MCF 10A (cell line): Measurements from ENCODE around the gene F11R. TPM values are rescaled to one million over a fixed set of nuclear protein-coding genes. Genes with fewer than 3 reads are reported as not detected.

Experiments used
- BruUV-seq: library from RNA; stranded (reverse); fragments of 400-500 nt; replicated peaks from 2 replicates; lab custom pipeline; 2021; lab: Mats Ljungman, UMichigan
- CTCF ChIA-PET: fragments of 300-600 bp; sonication (Branson Sonifier 250); formaldehyde crosslinking; extraction: SDS; loops from one replicate; lab custom pipeline; 2021; ENCODE audit warnings: antibody characterized with exemption, inconsistent platforms; lab: Yijun Ruan, JAX
- POLR2A ChIA-PET: fragments of 300-600, 350-650 bp; sonication (Branson Sonifier 250); formaldehyde crosslinking; extraction: SDS; loops from one replicate; lab custom pipeline; 2020; ENCODE audit warnings: antibody characterized with exemption, inconsistent platforms; lab: Yijun Ruan, JAX
- DNase-seq: peaks from one replicate; pipeline ENCODE4 v3.0.0-alpha.2; 2018; ENCODE audit not compliant: unreplicated experiment
- H3K27ac Mint-ChIP-seq: one replicate; pipeline ENCODE4 v1.8.0; 2022; ENCODE audit warnings: mild to moderate bottlenecking, low read depth, mixed read lengths; ENCODE audit not compliant: unreplicated experiment
- H3K27me3 Mint-ChIP-seq: one replicate; pipeline ENCODE4 v1.8.0; 2022; ENCODE audit warnings: mixed read lengths; ENCODE audit not compliant: insufficient read depth, unreplicated experiment
- H3K36me3 Mint-ChIP-seq: one replicate; pipeline ENCODE4 v1.8.0; 2022; ENCODE audit warnings: mild to moderate bottlenecking, moderate library complexity, mixed read lengths; ENCODE audit not compliant: insufficient read depth, unreplicated experiment
- H3K4me1 Mint-ChIP-seq: one replicate; pipeline ENCODE4 v1.8.0; 2022; ENCODE audit warnings: mixed read lengths; ENCODE audit not compliant: insufficient read depth, unreplicated experiment
- H3K4me3 Mint-ChIP-seq: one replicate; pipeline ENCODE4 v1.8.0; 2022; ENCODE audit warnings: mild to moderate bottlenecking, moderate library complexity, mixed read lengths; ENCODE audit not compliant: unreplicated experiment
- H3K9me3 Mint-ChIP-seq: one replicate; pipeline ENCODE4 v1.8.0; 2022; ENCODE audit warnings: mixed read lengths; ENCODE audit not compliant: unreplicated experiment
- CTCF ChIP-seq: fragments of 200-600 bp; IDR thresholded peaks from one replicate; pipeline ENCODE4 v1.8.0; 2022; ENCODE audit warnings: antibody characterized with exemption, mild to moderate bottlenecking; ENCODE audit not compliant: unreplicated experiment
- intact Hi-C: fragments of 100-400 bp; cut with micrococcal nuclease; formaldehyde crosslinking; loops from 2 replicates; pipeline ENCODE4 v1.14.1; 2022
- total RNA-seq: library from RNA; stranded (reverse); gene quantifications from 2 replicates; pipeline ENCODE4 v1.2.3, GENCODE V29; 2022

Gene F11R
- total RNA-seq, 1 experiment from 2014 or later = 73.6 TPM

GRCh38 chr1:160971618-160972056 lies 49.3 kb downstream of the F11R start:
- CTCF ChIA-PET = interaction anchor here (1.3 to 1.5 kb wide), 2 partner anchors 20 to 137 kb away, joined by 4 read pairs; no protein-coding TSS in a partner anchor
- no TSS peak for BruUV-seq
- intact Hi-C loops = no loop called here
- Mint-ChIP-seq H3K4me3 (no peak overlapping the region), H3K27ac (no peak overlapping the region), H3K36me3 (no peaks in the 10 kb centered on the region), H3K4me1 (no peaks in the 10 kb centered on the region), H3K27me3 (peaks cover 9% of the 10 kb centered on the region), H3K9me3 (no peaks in the 10 kb centered on the region)
- DNase-seq = no peak
- TF ChIP-seq CTCF = no peak
- POLR2A ChIA-PET = no interaction called here

GRCh38 chr1:160963521-160963920 lies 57.4 kb downstream of the F11R start:
- ChIA-PET CTCF (interaction anchor here (0.6 to 3.2 kb wide), 6 partner anchors 9 to 128 kb away, joined by 3 to 17 read pairs (median 6); partner anchors contain the start of gene ITLN2), POLR2A (interaction anchor here (0.6 to 1.7 kb wide), 2 partner anchors 11 to 50 kb away, joined by 3 to 7 read pairs; no protein-coding TSS in a partner anchor)
- no peak for DNase-seq
- BruUV-seq = no TSS peak
- TF ChIP-seq CTCF = no peak
- Mint-ChIP-seq H3K36me3 (no peaks in the 10 kb centered on the region), H3K27ac (no peak overlapping the region), H3K9me3 (no peaks in the 10 kb centered on the region), H3K27me3 (no peaks in the 10 kb centered on the region), H3K4me1 (no peaks in the 10 kb centered on the region), H3K4me3 (no peak overlapping the region)
- intact Hi-C loops = no loop called here

- Mint-ChIP-seq H3K4me1 (no peaks in the 10 kb centered on the region), H3K4me3 (no peak overlapping the region), H3K9me3 (no peaks in the 10 kb centered on the region), H3K27me3 (no peaks in the 10 kb centered on the region), H3K36me3 (no peaks in the 10 kb centered on the region), H3K27ac (no peak overlapping the region)
- no peak for TF ChIP-seq CTCF
- no TSS peak for BruUV-seq
- intact Hi-C loops = no loop called here
- POLR2A ChIA-PET = interaction anchor here (1.0 kb wide), 1 partner anchor 8 kb away, joined by 3 read pairs; no protein-coding TSS in a partner anchor
- no peak for DNase-seq
- CTCF ChIA-PET = interaction anchor here (0.6 to 2.6 kb wide), 6 partner anchors 10 to 1544 kb away, joined by 3 to 7 read pairs (median 4); no protein-coding TSS in a partner anchor
Observed at GRCh38 chr1:160961419-160961818, 59.5 kb downstream of the F11R start.

GRCh38 chr1:160956966-160957365 lies 64.0 kb downstream of the F11R start:
- Mint-ChIP-seq H3K27me3 (no peaks in the 10 kb centered on the region), H3K9me3 (no peaks in the 10 kb centered on the region), H3K27ac (no peak overlapping the region), H3K36me3 (no peaks in the 10 kb centered on the region), H3K4me1 (peaks cover 23% of the 10 kb centered on the region), H3K4me3 (no peak overlapping the region)
- DNase-seq = no peak
- intact Hi-C loops = no loop called here
- POLR2A ChIA-PET = interaction anchor here (0.7 to 0.9 kb wide), 3 partner anchors 55 to 195 kb away, joined by 3 read pairs; no protein-coding TSS in a partner anchor
- CTCF ChIA-PET = interaction anchor here (0.7 to 5.7 kb wide), 3 partner anchors 33 to 182 kb away, joined by 3 to 20 read pairs (median 7); no protein-coding TSS in a partner anchor
- TF ChIP-seq CTCF = no peak
- BruUV-seq = no TSS peak
